OCI-LY3 (cell line): ENCODE data around the gene FAM53B.

Experiments
- EZH2phosphoT487 ChIP-seq: fragments of 200-600 bp; shearing (Covaris generic); IDR thresholded peaks from 2 replicates; pipeline ENCODE4 v1.6.1; 2018; ENCODE audit warnings: antibody characterized with exemption, mixed run types, low read depth
- TF ChIP-seq, protein P1 (sequence below): fragments of 200-600, 300-600 bp; sonication (generic); IDR thresholded peaks from 2 replicates; pipeline ENCODE4 v1.5.1; 2014; ENCODE audit warnings: antibody characterized with exemption, low read length, low read depth

- TF ChIP-seq, protein P1, sequence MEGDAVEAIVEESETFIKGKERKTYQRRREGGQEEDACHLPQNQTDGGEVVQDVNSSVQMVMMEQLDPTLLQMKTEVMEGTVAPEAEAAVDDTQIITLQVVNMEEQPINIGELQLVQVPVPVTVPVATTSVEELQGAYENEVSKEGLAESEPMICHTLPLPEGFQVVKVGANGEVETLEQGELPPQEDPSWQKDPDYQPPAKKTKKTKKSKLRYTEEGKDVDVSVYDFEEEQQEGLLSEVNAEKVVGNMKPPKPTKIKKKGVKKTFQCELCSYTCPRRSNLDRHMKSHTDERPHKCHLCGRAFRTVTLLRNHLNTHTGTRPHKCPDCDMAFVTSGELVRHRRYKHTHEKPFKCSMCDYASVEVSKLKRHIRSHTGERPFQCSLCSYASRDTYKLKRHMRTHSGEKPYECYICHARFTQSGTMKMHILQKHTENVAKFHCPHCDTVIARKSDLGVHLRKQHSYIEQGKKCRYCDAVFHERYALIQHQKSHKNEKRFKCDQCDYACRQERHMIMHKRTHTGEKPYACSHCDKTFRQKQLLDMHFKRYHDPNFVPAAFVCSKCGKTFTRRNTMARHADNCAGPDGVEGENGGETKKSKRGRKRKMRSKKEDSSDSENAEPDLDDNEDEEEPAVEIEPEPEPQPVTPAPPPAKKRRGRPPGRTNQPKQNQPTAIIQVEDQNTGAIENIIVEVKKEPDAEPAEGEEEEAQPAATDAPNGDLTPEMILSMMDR = no peak
- TF ChIP-seq EZH2phosphoT487 = no peak
Measured at GRCh38 chr10:124725791-124726190, 18.4 kb downstream of the FAM53B start.
